ENCODE data around the gene C1QTNF6.
"Not testable (repeated sequence)": the region's sequence is repeated elsewhere in the genome, so short reads cannot be mapped to it uniquely, and the experiment has no call there.

Gene C1QTNF6

DNA sequence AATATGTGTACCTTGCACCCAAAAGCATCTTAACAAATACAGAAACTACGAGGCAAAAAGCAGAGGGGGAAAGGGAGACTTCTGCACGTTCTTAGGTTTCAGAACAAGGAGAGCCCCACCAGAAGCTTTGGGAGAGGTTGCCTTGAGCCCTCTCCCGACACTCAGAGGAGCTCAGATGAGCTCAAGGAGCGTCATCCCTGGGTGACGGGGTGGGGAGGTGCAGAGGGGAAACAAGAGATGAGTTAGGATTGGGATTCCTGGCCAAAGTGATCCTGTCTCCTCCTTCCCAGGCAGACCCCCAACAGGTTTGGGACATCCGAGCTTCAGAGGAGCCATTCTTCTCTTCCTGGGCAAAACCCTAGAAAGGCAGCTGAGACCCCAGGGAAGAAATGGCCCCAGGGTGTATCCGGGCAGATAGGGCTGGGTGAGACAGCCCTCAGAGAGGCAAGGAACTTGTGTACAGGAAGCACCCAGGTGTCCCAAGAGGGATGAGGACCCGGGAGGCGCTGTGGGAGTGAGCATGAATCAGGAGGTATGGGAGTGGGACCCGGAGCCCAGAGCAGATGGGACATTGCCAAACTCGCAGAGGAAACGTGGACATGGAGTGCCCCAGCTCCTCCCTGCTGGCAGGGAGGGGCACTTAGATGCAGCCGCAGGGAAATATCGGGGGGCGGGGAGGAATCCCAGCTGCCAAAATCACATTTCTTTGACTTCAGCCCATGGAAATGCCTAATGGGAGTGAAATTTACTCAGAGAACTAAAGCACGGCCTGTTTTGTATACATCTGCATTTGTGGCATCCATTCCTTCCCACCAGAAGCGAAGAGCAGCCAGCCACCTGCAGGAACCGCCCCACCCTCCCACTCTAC is 12.4 kb downstream of the C1QTNF6 start:
- DNase-seq, result no peak

DNA sequence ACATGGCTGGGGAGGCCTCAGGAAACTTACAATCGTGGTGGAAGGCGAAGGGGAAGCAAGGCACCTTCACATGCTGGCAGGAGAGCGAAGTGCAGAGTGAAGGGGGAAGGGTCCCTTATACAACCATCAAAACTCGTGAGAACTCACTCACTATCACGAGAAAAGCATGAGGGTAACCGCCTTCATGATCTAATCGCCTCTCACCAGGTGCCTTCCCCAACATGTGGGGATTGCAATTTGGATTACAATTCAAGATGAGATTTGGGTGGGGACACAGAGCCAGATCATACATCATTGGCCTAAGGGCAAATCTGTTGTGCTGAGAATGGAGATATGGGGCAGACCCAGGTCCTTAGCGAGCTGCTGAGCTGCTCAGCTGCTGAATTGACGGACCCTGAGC is 13.1 kb downstream of the C1QTNF6 start:
- DNase-seq, result no peak

DNA sequence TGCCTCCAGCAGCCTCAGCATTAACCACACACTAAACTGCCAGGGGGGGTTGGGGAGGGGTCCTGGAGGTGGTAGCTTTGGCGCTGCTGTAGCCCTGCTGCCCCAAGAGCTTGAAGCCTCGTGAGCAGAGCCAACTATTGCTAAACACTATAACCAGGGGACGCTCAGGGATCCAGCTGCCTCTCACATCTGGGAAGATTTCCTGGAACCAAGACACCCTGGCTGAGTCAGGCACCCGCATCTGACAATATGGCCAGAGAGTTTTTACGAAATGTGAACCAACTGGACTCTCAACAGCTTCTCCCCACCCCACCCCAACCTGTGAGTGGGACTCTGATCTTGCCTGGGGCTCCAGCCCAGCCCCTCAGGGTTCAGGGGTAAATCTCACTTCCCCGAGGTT is 14.3 kb downstream of the C1QTNF6 start:
- DNase-seq, result no peak

DNA sequence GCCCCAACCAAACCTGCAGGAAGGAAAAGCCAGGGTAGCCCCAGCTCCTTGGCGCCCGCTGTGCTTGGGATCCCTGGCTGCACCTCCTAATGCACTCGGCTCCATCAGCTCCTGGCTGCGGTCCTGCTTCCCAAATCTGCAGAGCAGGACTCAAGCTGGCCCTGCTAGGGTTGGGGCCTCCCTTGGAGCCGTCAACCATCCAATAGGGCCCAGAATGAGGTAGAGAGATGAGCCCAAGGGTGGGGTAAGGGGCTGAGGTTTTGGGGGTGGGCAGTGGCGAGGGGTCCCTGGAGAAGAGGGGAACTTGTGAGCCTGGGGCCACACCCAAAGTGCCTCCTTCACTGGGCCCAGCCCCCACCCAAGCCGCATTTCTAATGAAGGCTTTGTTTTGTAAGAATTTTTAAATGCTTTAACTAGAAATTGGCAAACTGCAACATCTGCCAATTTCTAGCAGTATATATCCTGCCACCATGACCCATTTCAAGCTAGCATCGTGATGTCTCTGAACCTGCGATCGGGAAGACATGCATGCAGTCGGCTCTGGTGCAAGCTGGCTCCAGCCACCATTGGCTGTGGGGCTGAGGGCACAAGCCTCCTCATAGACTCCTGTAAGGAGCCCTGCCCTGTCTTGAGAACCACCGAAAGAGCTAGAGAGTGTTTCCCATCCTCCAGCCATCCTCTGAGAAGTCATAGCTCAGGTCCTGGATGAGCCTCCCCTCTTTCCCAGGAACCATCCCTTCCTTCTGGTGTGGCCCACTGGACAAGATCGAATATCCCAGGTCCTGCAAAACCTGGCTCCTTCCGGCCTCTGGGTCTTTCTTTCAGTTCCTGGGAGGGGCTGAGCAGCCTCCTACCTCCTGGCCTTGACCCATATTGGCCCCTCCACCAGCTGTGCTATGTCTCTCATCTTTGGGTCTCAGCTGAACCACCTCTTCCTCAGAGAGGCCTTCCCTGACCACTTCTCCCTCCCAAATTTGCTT is 15.5 kb downstream of the C1QTNF6 start:
- DNase-seq, result no peak

DNA sequence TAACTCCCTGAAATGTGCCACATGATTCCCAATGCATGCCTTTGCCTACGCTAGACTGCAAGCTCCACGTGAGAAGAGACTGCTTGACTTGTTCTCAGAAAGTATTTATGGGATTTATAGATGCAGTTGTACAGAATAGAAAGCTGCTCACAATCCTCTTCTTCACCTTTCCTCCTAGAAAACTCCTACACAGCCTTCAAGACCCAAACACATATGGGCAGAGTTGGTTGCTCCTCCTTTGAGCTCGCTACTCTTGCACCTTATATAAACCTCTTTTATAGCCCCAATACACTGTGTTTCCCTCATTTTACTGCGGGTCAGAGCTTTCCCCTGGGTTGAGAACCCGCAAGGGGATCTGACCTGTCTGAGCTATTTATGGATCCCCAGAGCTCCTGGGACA is 16.4 kb downstream of the C1QTNF6 start:
- DNase-seq, result no peak

DNA sequence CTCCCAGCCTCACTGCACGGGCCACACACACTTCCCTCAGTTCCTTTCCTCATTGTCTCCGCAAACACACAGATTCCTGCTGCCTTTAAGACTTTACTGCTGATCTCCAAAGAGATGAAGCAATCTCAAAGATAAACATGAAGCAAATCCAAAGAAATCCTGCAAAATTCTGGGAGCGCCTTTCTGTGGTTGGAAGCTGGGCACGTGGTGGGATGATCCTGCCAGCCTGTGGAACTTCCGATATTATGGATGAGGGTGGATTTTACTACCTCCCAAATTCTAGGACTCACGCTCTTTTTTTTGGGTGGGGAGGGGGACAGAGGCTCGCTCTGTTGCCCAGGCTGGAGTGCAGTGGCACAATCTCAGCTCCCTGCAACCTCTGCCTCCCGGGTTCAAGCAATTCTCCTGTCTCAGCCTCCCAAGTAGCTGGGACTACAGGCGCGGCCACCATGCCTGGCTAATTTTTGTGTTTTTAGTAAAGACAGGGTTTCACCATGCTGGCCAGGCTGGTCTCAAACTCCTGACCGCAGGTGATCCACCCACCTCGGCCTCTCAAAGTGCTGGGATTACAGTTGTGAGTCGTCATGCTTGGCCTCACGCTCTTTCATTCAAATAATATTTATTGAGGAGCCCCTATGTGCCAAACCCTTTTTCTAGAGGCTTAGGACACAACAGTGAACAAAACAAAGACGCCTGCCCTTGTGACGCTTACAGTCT is 17.2 kb downstream of the C1QTNF6 start:
- not testable (repeated sequence) for DNase-seq

DNA sequence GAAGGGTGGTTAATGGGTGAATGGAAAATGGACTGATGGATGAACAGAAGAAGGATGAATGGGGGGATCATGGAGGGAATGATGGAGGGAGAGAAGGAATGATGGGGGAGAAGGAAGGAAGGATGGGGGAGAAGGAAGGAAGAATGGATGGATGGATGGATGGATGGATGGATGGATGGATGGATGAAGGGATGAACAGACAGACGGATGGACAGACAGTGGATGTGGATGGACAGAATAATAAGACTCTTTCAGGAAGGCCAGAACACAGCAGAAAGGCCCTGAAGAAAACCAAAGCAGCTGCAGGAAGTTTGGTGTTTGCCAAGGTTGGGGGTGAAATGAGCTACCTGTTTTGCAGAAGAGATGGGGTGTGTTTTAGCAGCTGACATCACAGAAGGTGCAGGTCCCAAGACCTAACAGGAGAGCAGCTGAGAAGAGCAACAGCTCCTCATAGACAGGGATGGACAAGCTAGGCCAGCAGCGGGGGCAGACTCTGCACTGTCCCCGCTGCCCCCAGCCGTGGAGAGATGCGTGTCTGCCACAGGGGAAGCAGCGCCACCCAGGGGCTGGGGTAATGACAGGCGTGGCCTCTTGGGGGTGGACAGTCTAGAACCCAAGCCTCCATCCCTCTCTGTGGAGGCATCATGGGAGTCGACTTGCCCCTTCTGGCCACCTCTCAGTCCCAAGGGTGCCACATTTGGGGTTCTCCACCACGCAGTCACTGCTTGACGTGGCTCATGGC is 17.9 kb downstream of the C1QTNF6 start:
- no peak for DNase-seq

DNA sequence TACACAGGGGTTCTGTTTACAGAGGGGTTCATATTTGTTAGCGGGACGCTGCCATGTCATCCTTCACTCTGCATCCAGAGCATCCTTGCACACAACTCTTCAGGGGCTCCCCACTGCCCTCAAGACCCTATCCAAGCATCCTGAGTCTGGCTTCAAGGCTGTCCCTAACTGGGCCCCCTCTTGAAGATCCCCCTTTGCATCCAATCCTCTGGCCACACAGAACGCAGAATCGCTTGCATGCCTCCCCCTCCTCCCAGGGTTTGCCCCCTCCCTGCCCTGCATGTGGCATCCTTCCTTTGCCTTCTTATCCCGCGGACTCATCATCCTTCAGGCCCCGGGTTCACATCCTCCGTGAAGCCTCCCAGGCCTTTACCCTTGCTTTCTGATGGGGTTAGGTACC is 18.6 kb downstream of the C1QTNF6 start:
- DNase-seq, result no peak

DNA sequence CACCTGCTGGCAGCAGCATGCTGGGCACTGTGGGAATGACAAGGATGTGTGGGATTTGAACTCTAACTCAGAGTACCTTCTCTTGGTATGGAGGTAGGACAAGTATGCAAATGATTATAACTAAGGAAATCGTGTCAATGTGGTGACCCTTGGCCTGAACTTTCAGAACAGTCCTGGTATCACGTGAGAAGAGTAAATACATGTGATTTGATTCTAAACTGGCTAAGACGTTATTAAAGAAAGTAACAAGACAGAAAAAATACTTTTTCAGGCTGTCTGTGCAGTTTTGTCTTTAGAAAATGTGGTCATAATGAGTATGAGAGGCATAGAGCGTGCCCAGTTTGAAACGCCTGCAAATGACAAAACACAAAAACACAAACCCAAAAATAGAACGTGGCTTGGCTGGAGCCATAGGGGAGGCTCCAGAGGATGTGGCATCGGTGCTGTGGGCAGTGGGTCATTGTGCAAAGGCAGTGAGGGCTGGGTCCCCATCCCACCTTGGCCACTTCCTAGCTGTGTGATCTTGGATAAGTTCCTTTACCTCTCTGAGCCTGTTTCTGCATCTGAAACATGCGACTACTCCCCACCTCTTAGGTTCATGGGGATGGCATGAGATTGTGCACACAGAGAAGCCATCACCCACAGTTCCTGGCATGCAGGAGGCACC is 19.9 kb downstream of the C1QTNF6 start:
- DNase-seq, result no peak

DNA sequence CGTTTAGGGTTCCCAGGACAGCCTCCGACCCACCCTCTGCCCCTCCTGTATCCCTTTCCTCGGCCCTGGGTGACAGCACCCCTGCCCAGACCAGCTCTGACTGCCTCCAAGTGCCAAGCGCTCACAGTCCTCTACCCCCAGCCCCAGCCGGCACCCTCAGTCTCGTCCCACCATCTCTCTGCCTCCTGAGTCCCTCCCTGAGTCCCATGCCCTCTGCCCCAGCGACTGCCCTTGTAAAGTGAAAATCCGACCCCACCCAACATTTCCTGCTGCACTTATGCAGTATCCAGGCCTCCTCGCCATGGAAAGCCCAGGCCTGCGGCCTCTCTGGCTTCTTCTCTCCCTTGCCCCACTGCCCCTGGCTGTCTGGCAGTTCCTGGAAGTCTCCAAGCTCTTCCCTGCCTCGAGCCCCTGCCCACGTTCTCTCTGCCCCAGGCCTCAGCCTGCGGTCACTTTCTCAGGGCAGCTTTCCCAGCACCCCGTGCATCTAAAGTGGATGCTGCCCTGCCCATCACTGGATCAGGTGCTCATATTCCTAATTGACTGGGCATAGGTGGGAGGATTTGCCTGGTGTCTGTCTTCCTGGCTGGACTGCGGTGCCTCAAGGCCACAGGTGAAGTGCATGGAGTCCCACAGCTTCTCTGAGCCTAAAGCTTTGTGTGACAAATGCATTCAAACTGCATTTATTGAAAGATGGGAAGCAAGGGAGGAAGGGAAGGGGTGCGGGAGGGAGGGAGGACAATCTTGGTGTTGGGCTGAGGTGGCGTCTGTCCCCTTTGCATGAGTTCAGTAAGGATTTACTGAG is 20.7 kb downstream of the C1QTNF6 start:
- DNase-seq, result no peak

DNA sequence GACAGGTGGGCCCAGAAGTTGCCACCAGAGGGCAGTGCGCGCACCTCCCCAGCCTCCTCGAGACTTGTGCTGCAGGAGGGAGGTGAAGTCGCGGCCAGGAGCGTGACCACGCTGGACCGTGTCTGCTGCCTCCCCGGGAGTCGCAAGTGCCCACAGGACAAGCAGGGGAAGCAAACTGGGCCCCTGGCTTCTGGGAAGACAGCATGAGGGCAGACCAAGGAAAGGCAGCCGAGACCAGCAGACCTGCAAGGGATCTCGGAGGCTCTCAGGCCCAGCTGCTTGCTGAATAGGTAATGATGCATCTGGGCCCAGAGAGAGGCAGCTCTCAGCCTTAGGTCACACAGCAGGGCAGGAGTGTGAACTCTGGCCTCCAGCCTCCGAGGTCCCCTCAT is 21.4 kb downstream of the C1QTNF6 start:
- DNase-seq, result peak; percentile 81

DNA sequence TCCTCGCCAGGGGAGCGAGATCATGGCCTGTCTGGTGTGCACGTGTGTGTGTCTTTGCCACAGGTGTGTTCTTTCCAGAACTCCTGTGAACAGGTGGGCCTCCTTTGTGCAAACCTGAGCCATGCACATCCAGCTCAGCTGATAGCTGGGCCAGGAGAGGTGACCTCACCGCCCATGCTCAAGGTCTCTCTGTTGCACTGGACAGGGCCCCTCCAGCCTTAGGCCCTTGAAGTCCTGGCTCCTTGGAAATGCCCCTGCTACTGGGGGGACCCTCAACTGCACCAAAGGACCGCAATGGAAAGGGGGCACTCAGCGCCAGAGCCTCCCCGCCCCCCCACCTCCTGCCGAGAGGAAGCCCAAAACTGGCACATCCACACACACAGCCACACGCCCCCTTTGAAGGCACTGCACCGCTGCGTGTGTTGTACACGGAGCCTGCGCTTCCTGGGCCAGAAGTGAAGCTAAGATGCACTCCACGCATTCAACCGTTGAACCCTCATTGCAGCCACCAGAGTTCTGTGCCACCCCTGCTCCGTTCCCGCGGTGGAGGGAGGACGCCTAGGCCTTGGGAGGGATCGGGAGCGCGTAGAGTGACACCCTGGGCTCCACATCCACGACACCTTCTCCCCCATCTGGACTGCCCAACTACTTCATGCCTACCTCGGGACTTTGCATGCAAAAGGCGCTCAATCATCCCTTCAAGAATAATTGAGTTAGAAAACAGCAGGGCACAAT is 21.9 kb downstream of the C1QTNF6 start:
- DNase-seq, result no peak

DNA sequence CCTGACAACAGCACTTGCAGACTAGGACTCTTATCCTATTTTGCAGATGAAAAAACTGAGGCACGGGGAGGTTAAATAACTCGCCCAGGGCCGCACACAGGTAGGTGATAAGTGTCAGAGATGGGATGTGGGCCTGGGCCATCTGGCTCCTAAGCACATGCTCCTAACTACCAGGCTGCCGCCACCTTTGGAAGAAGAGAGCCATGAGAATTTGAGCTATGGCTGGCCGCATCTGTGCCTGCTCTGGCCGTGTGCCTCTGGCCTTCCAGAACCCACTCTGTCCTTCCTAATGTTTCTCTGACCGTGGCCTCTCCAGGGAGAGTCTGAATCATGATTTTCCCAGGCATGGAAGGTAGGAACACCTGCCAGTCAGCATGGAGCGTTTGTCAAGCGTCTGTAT is 23.0 kb downstream of the C1QTNF6 start:
- DNase-seq, result no peak

DNA sequence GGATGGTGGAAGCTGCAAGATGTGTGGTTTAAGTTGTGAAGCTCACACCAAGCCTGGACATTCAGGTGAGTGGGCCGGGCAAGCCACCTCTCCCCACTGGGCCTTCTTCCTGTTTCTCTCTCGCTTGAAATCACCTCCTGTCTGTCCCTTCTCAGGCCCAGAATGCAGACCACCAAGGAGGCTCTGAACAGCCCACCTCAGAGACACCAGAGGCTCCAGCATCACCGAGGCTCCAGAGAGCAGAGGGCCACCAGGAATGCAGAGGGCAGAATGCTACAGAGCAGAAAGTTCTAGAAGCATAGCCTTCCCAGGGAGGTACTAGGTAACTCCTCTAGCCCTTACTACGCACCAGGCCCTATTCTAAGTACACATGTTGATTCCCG is 23.6 kb downstream of the C1QTNF6 start:
- no peak for DNase-seq

DNA sequence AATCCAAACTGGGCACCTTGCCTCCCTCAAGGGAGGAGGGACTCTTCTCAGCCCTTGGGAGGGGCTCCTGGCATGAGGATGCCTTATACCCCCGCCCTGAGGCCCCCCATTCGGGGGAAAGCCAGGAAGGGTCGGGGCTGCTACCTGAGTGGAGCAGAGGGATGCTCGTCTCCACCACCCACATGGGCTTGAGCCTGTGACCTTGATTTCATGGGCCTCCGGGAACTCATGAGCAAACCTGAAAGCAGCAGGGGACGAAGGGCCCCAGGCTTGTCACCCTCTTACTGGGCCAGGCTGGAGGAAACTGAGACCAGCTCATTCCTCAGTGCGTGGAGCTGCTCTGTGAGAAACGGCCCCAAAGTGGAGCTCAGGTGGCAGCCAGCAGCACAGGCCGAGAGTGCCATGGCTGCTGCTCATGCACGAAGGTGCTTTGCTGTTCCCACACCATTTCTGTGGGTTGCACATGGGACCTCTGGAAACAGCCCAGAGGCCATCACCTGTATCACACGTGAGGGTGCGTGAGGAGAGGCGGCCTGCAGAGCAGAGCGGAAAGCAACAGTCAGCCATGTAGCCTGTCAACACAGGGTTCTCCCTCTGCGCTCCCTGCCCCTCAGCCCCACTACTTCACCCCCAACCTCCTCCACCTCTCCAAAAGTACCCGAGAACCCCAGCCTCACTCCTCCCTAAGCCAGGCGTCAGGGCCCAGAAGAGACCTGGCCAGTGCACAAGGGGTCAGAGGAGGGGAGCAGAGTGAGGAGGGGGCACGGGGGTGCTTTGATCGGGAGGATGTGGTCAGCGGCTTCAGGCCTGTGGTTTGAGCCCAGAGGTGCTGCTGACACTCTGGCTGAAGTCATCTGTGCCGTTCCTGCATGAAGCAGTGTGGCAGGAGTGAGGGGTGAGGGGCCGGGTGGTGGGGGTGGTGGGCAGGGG is 24.2 kb downstream of the C1QTNF6 start:
- no peak for DNase-seq

DNA sequence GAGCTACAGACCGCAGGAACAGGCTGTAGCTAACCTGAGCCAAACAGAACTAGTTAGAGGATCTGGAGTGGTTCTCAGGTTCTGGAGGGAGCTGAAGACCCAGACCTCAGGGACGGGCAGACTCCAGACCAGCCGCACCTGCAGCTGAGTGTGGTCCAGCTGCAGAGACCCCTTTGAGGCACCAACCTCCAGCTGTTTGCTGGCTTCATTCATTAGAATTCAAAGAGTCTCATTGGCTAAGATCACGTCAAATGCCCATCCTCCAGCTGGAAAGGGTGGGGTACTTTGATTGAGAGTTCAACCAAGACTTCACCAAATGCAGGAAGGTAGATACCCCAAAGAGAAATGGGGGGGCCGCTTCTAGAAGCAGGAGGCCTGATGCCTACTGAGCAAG is 25.0 kb downstream of the C1QTNF6 start:
- DNase-seq, result no peak

DNA sequence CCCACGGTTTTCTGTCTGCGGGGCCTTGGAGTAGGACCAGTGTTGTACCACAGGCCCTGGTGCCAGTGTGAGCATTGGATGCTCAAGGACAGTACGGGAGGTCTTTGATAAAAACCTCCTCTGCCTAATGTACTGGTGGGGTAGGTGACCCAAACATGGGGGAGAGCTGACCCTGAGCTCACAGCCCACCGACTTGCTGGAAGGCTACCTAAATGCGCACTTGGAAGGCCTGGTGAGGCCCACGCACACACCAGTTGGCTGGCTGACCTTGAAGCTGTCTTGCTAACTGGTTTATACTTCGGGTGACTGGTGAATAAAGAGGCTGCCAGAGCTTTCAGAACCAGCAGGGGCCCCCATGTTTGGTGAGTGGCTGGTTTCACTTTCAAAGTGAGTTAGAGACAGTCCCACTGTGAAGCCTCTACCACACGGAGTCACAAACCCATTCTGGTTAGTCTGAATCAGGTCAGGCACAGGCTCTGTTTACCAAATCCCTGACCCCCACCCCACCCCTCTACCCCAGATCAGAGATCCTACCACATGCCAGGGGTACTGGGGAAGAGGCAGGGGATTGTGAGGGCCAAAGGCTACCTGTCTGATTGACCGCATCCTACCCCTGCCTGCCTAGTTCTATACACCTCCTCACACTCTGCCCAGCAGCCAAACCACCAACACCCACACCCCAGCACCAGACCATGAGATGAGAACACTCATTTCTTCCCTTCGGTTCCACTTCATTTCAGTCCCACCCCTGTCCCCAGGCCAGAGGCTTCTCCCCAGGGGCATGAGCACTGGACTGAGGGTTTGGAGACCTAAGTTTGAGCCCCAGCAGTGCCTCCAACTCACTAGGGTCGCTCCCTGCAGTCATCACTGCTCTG is 25.6 kb downstream of the C1QTNF6 start:
- DNase-seq, result peak; percentile 31

DNA sequence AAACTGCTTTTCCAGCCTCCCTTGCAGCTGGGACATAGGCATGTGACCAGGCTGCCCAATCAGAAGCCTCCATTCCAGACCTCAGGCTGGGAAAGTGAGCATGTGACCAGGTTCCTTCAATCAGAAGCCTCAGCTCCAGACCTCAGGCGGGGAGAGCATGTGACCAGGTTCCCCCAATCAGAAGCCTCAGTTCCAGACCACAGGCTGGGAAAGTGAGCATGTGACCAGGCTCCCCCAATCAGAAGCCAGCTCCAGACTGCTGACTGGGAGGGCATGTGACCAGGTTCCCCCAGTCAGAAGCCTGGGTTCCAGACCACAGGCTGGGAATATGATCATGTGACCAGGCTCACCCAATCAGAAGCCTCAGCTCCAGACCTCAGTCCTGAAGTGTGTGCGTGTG is 26.6 kb downstream of the C1QTNF6 start:
- no peak for DNase-seq

All from suppressor macrophage treated with lipopolysaccharide for 4 hours (primary cell).